HG03521 (cell line): ENCODE data around the gene ARPC4.
"Not testable (repeated sequence)": the region's sequence is repeated elsewhere in the genome, so short reads cannot be mapped to it uniquely, and the experiment has no call there.

Experiments
- ATAC-seq: cut with Tn5 transposase; IDR thresholded peaks from one replicate; pipeline ENCODE4 v1.9.1; 2021; ENCODE audit warnings: mild to moderate bottlenecking, moderate library complexity; ENCODE audit not compliant: unreplicated experiment

The ARPC4 gene

DNA sequence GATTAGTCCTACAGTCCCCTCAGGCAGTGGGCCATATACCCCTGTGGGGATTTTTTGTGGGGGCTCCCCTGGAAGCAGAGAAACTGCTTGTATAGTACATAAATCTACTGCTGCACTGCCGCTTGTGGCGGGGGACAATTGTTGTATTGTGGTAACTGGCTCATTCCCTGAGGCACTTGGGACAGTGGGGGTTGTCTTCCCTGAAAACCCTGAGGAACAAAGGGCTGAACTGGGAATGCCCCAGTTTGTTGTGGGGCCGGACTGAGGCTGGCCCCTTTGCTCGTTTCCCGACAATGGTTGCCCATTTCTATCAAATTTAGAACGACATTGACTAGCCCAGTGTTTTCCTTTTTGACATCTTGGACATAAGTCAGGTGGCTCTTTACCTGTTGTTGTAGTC, 58.5 kb downstream of the ARPC4 start:
- not testable (repeated sequence) for ATAC-seq

DNA sequence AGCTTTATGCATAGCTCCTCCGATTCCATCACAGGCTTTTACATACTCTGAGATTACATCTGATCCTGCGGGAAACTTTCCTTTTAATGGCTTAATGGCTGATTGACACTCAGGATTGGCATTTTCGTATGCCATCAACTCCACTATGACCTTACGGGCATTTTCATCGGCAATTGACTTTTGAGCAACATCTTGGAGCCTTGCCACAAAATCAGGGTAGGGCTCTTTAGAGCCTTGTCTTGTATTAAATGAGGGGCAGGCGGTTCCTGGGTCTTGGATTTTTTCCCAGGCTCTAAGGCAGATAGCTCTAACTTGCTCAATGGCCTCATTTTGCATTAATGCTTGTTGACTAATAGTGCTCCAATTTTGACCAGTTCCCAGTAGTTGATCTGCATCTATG, 59.0 kb downstream of the ARPC4 start:
- not testable (repeated sequence) for ATAC-seq

DNA sequence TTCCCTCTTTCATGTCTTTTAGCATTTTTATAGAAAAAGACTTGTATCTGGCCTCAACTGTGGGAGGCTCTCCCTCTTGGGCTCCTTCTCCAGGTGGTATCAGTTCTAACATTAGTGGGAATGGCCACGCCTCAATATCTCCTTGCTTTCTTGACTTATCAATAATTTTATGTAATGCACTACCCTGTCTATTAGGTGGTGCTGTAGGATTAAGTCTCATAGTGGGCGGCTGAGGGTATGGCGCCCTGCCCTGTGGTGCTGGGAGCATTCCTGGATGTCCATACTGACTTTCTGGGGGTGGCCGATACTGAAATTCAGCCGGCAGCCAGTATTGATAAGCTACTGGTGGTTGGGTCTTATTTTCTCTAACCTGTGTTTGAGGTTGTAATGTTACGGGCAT, 59.6 kb downstream of the ARPC4 start:
- ATAC-seq, result no peak

DNA sequence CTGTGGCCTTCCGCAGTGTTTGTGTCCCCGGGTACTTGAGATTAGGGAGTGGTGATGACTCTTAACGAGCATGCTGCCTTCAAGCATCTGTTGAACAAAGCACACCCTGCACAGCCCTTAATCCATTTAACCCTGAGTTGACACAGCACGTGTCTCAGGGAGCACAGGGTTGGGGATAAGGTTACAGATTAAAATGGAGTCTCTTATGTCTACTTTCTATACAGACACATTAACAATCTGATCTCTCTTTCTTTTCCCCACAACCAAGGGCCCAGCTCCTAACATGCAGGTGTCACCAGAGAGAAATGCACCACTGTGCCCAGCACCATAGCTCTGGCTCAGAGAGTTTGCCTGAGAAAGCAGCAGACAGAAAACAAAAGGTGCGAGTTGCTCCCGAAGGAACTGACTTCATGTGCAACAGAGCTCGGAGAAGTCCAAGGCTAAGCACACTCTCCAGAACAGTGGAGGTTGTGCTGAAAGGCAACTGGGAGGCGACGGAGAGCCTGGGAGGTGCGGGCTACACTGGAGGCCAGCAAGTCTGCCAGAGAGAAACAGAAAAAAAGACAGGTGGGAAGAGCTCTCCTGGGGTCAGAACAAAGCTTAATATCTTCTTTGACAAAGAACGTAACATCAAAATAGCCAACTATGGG, 61.5 kb downstream of the ARPC4 start:
- not testable (repeated sequence) for ATAC-seq

DNA sequence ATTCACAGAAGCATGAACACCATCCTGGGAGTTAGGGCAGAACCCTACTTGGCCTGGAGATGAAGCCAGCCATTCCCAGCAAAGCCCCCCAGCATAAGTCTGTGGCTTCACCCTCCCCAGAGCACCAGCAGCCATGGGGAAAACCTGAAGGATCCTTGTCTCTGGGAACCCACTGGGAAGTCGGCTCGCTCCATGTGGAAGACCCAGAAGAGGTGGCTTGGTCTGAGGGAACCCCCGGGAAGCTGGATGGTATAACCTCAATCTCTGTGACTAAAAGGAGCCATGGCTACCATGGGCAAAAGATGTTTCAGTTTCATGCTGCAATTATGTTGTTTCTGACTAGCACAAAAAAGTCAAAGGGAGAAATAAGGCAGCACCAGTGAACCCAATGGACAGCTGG, 62.7 kb downstream of the ARPC4 start:
- no peak for ATAC-seq
